K562 (cell line): ENCODE measurements around the gene C1orf167. TPM values are rescaled to one million over a fixed set of nuclear protein-coding genes. Genes with fewer than 3 reads are reported as not detected.

Experiments
- BHLHE40 ChIP-seq: IDR thresholded peaks from 2 replicates; pipeline ENCODE4 v1.6.1; 2011; ENCODE audit warnings: low read length, improper control_type of control experiment
- BRD4 ChIP-seq: fragments of 200-600 bp; sonication (generic); IDR thresholded peaks from 2 replicates; pipeline ENCODE4 v1.6.1; 2017; ENCODE audit warnings: inconsistent platforms
- HDAC6 ChIP-seq: IDR thresholded peaks from 2 replicates; pipeline ENCODE4 v1.6.1; 2012; ENCODE audit warnings: low read depth, mild to moderate bottlenecking, control low read depth, inconsistent platforms, low read length, moderate library complexity
- HIVEP1 ChIP-seq: fragments of 250-450 bp; sonication (Bioruptor Pico); IDR thresholded peaks from 2 replicates; pipeline ENCODE4 v1.4.0; 2020; ENCODE audit warnings: mild to moderate bottlenecking
- HNRNPH1 ChIP-seq: fragments of 200-400 bp; formaldehyde crosslinking; optimal IDR thresholded peaks from 2 replicates; pipeline ENCODE3; 2017; ENCODE audit warnings: low read depth, mild to moderate bottlenecking, low read length, moderate library complexity
- JUND ChIP-seq, 2 experiments: IDR thresholded peaks; 2 replicates in 1 of 2; 3 replicates in 1 of 2; pipeline ENCODE4 v1.6.1; 2011; ENCODE audit warnings: borderline replicate concordance in 2 of 2, low read depth in 2 of 2, low read length in 2 of 2, improper control_type of control experiment in 1 of 2, missing biosample characterization in 1 of 2, missing genetic modification characterization in 1 of 2, missing genetic modification reagents in 1 of 2
- KAT8 ChIP-seq: fragments of 450-650 bp; IDR thresholded peaks from 2 replicates; pipeline ENCODE4 v1.6.1; 2016; ENCODE audit warnings: low read depth, mild to moderate bottlenecking
- KHSRP ChIP-seq: fragments of 450-650 bp; IDR thresholded peaks from 2 replicates; pipeline ENCODE4 v1.6.1; 2017
- MED1 ChIP-seq: sonication (generic); formaldehyde crosslinking; IDR thresholded peaks from 2 replicates; pipeline ENCODE4 v1.8.1; 2023; ENCODE audit warnings: missing genetic modification reagents, borderline replicate concordance
- MLLT1 ChIP-seq, 2 experiments: fragments of 450-650 bp; IDR thresholded peaks; 2 replicates each; pipeline ENCODE4 v1.6.1; 2016
- NCOA6 ChIP-seq: fragments of 450-650 bp; IDR thresholded peaks from 2 replicates; pipeline ENCODE4 v1.6.1; 2017; ENCODE audit warnings: mild to moderate bottlenecking
- POLR2G ChIP-seq: fragments of 200-400 bp; formaldehyde crosslinking; IDR thresholded peaks from 2 replicates; pipeline ENCODE4 v1.6.1; 2017; ENCODE audit warnings: low read depth, mild to moderate bottlenecking, antibody characterized with exemption, low read length, moderate library complexity
- POLR3A ChIP-seq: IDR thresholded peaks from 2 replicates; pipeline ENCODE4 v1.6.1; 2011; ENCODE audit warnings: borderline replicate concordance, mild to moderate bottlenecking, moderate library complexity; ENCODE audit not compliant: insufficient read length, insufficient read depth; ENCODE audit errors: extremely low read depth
- SMAD3 ChIP-seq: fragments of 450-650 bp; formaldehyde crosslinking; conservative IDR thresholded peaks from 2 replicates; pipeline ENCODE4 v1.4.0; 2020; ENCODE audit warnings: mild to moderate bottlenecking
- ZKSCAN1 ChIP-seq: fragments of 150-350 bp; IDR thresholded peaks from 2 replicates; pipeline ENCODE4 v1.6.1; 2016; ENCODE audit warnings: low read depth, low read length
- ZNF232 ChIP-seq: sonication (generic); formaldehyde crosslinking; IDR thresholded peaks from 2 replicates; pipeline ENCODE4 v1.8.0; 2022; ENCODE audit warnings: mild to moderate bottlenecking, missing genetic modification reagents
- ZNF766 ChIP-seq: fragments of 200-800 bp; sonication (Bioruptor generic); conservative IDR thresholded peaks from 2 replicates; pipeline ENCODE4 v1.6.1; 2016; ENCODE audit warnings: missing genetic modification characterization, missing compliant biosample characterization
- polyA plus RNA-seq, 8 experiments: library from polyadenylated mRNA; depleted of rRNA in 4 of 8; stranded (reverse) in 5 of 8; unstranded in 3 of 8; fragments of >200 nt; fragmentation: Nextera tagmentation in 2 of 8; fragmentation: Illumina TruSeq in 1 of 8; extraction: Ambion mirVana in 2 of 8; extraction: Trizol in 1 of 8; gene quantifications; 2 replicates each; pipeline versions ENCODE4 v1.2.1 to v1.2.3, GENCODE V29; 2011 to 2014; ENCODE audit warnings: inconsistent platforms in 1 of 8, missing spikeins in 1 of 8
- total RNA-seq, 7 experiments: library from RNA; depleted of rRNA in 6 of 7; stranded (reverse); fragments of >200 nt in 6 of 7; fragmentation: Illumina TruSeq in 2 of 7; extraction: Trizol in 2 of 7; gene quantifications; 2 replicates each; pipeline versions ENCODE4 v1.2.1 to v1.2.3, GENCODE V29; 2011 to 2021; ENCODE audit warnings: low replicate concordance in 1 of 7
- TF ChIP-seq, protein P1 (sequence below): fragments of 150-350 bp; conservative IDR thresholded peaks from 2 replicates; pipeline ENCODE4 v1.6.1; 2014; ENCODE audit warnings: low read length
- TF ChIP-seq, protein P2 (sequence below), 3 experiments: fragments of 200-800 bp in 1 of 3; sonication (Bioruptor generic) in 1 of 3; sonication (generic) in 1 of 3; formaldehyde crosslinking in 1 of 3; IDR thresholded peaks; 2 replicates each; pipeline versions ENCODE4 v1.6.1 to v1.8.0; 2016 to 2022; ENCODE audit warnings: mild to moderate bottlenecking in 2 of 3, missing compliant biosample characterization in 2 of 3, missing genetic modification characterization in 2 of 3, missing genetic modification reagents in 1 of 3
- TF ChIP-seq, protein P3 (sequence below): fragments of 250-450 bp; sonication (Bioruptor Pico); IDR thresholded peaks from 2 replicates; pipeline ENCODE4 v1.8.0; 2022; ENCODE audit warnings: inconsistent platforms

Gene C1orf167
- total and polyA plus RNA-seq, 9 of the 15 experiments (the other 6 are each of a cell fraction or from before 2014, with no cell fraction given): 0.22 to 0.86 (median 0.31) TPM; not detected in 2

- TF ChIP-seq MED1 (no peak), KAT8 (no peak), HNRNPH1 (no peak), BHLHE40 (peak; percentile 99), SMAD3 (no peak), MLLT1 (IDR thresholded peaks at IDR 0.05) (peak in 1 of 2 experiments; percentile 73; a peak in 3 of 4 replicates), KHSRP (no peak), HIVEP1 (CRISPR knock-in tag) (no peak), NCOA6 (no peak), JUND (IDR thresholded peaks at IDR 0.05; ENCODE audit: borderline replicate concordance, low read depth, low read length) (peak; percentile 91), JUND (tag; IDR thresholded peaks at IDR 0.05; ENCODE audit: borderline replicate concordance, low read depth, low read length) (peak; percentile 79; the same call in 1 of the 3 replicates), ZNF766 (CRISPR knock-in tag) (peak; percentile 82), POLR2G (peak; percentile 98), ZKSCAN1 (peak; percentile 58; the same call in 1 of the 2 replicates), ZNF232 (CRISPR knock-in tag) (peak; percentile 87), HDAC6 (no peak), BRD4 (no peak; the same call in 1 of the 2 replicates), POLR3A (no peak)
- TF ChIP-seq, protein P1, sequence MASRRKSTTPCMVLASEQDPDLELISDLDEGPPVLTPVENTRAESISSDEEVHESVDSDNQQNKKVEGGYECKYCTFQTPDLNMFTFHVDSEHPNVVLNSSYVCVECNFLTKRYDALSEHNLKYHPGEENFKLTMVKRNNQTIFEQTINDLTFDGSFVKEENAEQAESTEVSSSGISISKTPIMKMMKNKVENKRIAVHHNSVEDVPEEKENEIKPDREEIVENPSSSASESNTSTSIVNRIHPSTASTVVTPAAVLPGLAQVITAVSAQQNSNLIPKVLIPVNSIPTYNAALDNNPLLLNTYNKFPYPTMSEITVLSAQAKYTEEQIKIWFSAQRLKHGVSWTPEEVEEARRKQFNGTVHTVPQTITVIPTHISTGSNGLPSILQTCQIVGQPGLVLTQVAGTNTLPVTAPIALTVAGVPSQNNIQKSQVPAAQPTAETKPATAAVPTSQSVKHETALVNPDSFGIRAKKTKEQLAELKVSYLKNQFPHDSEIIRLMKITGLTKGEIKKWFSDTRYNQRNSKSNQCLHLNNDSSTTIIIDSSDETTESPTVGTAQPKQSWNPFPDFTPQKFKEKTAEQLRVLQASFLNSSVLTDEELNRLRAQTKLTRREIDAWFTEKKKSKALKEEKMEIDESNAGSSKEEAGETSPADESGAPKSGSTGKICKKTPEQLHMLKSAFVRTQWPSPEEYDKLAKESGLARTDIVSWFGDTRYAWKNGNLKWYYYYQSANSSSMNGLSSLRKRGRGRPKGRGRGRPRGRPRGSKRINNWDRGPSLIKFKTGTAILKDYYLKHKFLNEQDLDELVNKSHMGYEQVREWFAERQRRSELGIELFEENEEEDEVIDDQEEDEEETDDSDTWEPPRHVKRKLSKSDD: no peak
- TF ChIP-seq, protein P2, sequence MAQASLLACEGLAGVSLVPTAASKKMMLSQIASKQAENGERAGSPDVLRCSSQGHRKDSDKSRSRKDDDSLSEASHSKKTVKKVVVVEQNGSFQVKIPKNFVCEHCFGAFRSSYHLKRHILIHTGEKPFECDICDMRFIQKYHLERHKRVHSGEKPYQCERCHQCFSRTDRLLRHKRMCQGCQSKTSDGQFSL (CRISPR knock-in tag; IDR thresholded peaks at IDR 0.05): peak; percentile 96
- TF ChIP-seq, protein P2 (tag; IDR thresholded peaks at IDR 0.05): peak in 1 of 2 experiments; percentile 76; a peak in 1 of 4 replicates
- TF ChIP-seq, protein P3, sequence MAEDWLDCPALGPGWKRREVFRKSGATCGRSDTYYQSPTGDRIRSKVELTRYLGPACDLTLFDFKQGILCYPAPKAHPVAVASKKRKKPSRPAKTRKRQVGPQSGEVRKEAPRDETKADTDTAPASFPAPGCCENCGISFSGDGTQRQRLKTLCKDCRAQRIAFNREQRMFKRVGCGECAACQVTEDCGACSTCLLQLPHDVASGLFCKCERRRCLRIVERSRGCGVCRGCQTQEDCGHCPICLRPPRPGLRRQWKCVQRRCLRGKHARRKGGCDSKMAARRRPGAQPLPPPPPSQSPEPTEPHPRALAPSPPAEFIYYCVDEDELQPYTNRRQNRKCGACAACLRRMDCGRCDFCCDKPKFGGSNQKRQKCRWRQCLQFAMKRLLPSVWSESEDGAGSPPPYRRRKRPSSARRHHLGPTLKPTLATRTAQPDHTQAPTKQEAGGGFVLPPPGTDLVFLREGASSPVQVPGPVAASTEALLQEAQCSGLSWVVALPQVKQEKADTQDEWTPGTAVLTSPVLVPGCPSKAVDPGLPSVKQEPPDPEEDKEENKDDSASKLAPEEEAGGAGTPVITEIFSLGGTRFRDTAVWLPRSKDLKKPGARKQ (CRISPR knock-in tag): no peak
Measured at GRCh38 chr1:11805422-11806306, 43.7 kb downstream of the C1orf167 start, which contains the start of the genes CLCN6 and MTHFR (continued).
